Ovary (tissue), 3 donors: ENCODE measurements around the gene FAM222B.
"Not testable (repeated sequence)": the region's sequence is repeated elsewhere in the genome, so short reads cannot be mapped to it uniquely, and the experiment has no call there.

Experiments
- EP300 ChIP-seq: sonication (generic); formaldehyde crosslinking; IDR thresholded peaks from one replicate; pipeline ENCODE4 v1.6.1; 2017; ENCODE audit warnings: antibody characterized with exemption
- POLR2A ChIP-seq: fragments of 450-650 bp; IDR thresholded peaks from one replicate; pipeline ENCODE4 v1.6.1; 2017; ENCODE audit warnings: antibody characterized with exemption, mild to moderate bottlenecking, moderate library complexity
- TF ChIP-seq, protein P1 (sequence below), 3 donors: fragments of 450-650 bp in 2 of 3; fragments of 200-600 bp in 1 of 3; IDR thresholded peaks; one replicate each; pipeline versions ENCODE4 v1.5.1 to v1.8.0; 2016 to 2022; ENCODE audit warnings: antibody characterized with exemption in 3 of 3, mild to moderate bottlenecking in 1 of 3
- donor health status: DM: no; HTN: no; CAD: no.

DNA sequence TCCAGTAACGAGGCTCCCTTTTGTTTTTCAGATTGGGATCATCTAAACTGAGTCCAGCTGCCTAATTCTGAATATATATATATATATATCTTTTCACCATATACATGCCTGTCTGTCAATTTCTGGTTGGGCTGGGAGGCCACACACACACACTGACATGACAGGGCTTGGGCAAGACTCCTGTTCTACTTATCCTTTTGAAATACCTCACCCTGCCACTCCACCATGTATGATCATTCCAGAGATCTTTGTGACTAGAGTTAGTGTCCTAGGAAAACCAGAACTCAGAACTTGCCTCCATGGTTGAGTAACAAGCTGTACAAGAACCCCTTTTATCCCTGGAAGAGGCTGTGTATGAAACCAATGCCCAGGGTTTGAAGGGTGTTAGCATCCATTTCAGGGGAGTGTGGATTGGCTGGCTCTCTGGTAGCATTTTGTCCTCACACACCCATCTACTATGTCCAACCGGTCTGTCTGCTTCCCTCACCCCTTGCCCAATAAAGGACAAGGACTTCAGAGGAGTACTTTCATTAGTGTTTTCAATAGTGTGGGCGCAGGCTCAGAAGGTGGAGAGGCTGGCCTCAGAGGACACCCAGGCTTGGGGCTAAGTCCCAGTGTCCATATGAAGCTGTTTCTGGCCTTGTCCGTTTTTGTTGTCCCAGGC lies 118.6 kb downstream of the FAM222B start:
- TF ChIP-seq POLR2A, EP300: not testable (repeated sequence)
- TF ChIP-seq, protein P1, sequence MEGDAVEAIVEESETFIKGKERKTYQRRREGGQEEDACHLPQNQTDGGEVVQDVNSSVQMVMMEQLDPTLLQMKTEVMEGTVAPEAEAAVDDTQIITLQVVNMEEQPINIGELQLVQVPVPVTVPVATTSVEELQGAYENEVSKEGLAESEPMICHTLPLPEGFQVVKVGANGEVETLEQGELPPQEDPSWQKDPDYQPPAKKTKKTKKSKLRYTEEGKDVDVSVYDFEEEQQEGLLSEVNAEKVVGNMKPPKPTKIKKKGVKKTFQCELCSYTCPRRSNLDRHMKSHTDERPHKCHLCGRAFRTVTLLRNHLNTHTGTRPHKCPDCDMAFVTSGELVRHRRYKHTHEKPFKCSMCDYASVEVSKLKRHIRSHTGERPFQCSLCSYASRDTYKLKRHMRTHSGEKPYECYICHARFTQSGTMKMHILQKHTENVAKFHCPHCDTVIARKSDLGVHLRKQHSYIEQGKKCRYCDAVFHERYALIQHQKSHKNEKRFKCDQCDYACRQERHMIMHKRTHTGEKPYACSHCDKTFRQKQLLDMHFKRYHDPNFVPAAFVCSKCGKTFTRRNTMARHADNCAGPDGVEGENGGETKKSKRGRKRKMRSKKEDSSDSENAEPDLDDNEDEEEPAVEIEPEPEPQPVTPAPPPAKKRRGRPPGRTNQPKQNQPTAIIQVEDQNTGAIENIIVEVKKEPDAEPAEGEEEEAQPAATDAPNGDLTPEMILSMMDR (IDR thresholded peaks at IDR 0.05), result not testable (repeated sequence)
